ENCODE data around the gene ZMIZ2. TPM values are rescaled to one million over a fixed set of nuclear protein-coding genes. Genes with fewer than 3 reads are reported as not detected.
A peak's percentile ranks its signal among the peaks of the same experiment; 100 is the strongest.

Gene ZMIZ2
- total and polyA plus RNA-seq, 3 experiments from 2014 or later = 9.8 to 122 (median 119) TPM

- H3K27me3 ChIP-seq (ENCODE audit: insufficient read depth, low read length, poor library complexity, severe bottlenecking) = no peaks in the 10 kb centered on the region
- no peak overlapping the region for H3K4me3 Mint-ChIP-seq
- ChIA-PET POLR2A (no interaction called here), CTCF (no interaction called here)
- no peak overlapping the region for H3K27ac Mint-ChIP-seq
- H3K4me1 ChIP-seq (ENCODE audit: insufficient read depth, low read length) = no peaks in the 10 kb centered on the region
- no peaks in the 10 kb centered on the region for H3K9me3 ChIP-seq (ENCODE audit: low read length)
- no peaks in the 10 kb centered on the region for H3K4me1 Mint-ChIP-seq
- H3K36me3 ChIP-seq (ENCODE audit: insufficient read depth, low read length) = no peaks in the 10 kb centered on the region
- DNase-seq = no peak
- H3K9me3 Mint-ChIP-seq = peaks cover 0 to 13% (median 7%) of the 10 kb centered on the region in 5 donors
- H3K4me3 ChIP-seq (ENCODE audit: low read length) = no peak overlapping the region
- H3K36me3 Mint-ChIP-seq = peaks cover 0 to 7% (median 3%) of the 10 kb centered on the region in 3 donors
- H3K27ac ChIP-seq (ENCODE audit: low read depth, low read length) = no peak overlapping the region
- peaks cover 0 to 3% of the 10 kb centered on the region in 2 donors for H3K27me3 Mint-ChIP-seq
Measured at GRCh38 chr7:44787762-44788161, 39.1 kb downstream of the ZMIZ2 start.

- no peak overlapping the region for H3K27ac ChIP-seq (ENCODE audit: low read depth, low read length)
- H3K27me3 ChIP-seq (ENCODE audit: insufficient read depth, low read length, poor library complexity, severe bottlenecking) = no peaks in the 10 kb centered on the region
- Mint-ChIP-seq H3K4me1 (no peaks in the 10 kb centered on the region), H3K4me3 (no peak overlapping the region), H3K27me3 (no peaks in the 10 kb centered on the region), H3K36me3 (no peaks in the 10 kb centered on the region), H3K9me3 (no peaks in the 10 kb centered on the region), H3K27ac (peak overlapping the region in 1 of 8 donors; percentile 54)
- no peaks in the 10 kb centered on the region for H3K9me3 ChIP-seq (ENCODE audit: low read length)
- H3K4me1 ChIP-seq (ENCODE audit: insufficient read depth, low read length) = no peaks in the 10 kb centered on the region
- CTCF ChIA-PET = no interaction called here
- POLR2A ChIA-PET = no interaction called here
- H3K4me3 ChIP-seq (ENCODE audit: low read length) = no peak overlapping the region
- no peaks in the 10 kb centered on the region for H3K36me3 ChIP-seq (ENCODE audit: insufficient read depth, low read length)
- DNase-seq = no peak
Measured at GRCh38 chr7:44789990-44790389, 41.3 kb downstream of the ZMIZ2 start.

- no peak overlapping the region for H3K4me3 ChIP-seq (ENCODE audit: low read length)
- no peak overlapping the region for H3K27ac ChIP-seq (ENCODE audit: low read depth, low read length)
- Mint-ChIP-seq H3K27ac (peak overlapping the region in 5 of 8 donors; percentile 3 to 88 (median 35)), H3K9me3 (no peaks in the 10 kb centered on the region), H3K36me3 (peaks cover 0 to 4% (median 0%) of the 10 kb centered on the region in 3 donors), H3K4me3 (peak overlapping the region in 1 of 7 donors; percentile 76), H3K4me1 (peaks cover 1 to 9% (median 4%) of the 10 kb centered on the region in 3 donors), H3K27me3 (peaks cover 0 to 5% of the 10 kb centered on the region in 2 donors)
- no peaks in the 10 kb centered on the region for H3K27me3 ChIP-seq (ENCODE audit: insufficient read depth, low read length, poor library complexity, severe bottlenecking)
- POLR2A ChIA-PET = no interaction called here
- CTCF ChIA-PET = interaction anchor here (1.0 to 1.8 kb wide), 2 partner anchors 23 to 35 kb away, joined by 3 to 4 read pairs; no protein-coding TSS in a partner anchor
- no peaks in the 10 kb centered on the region for H3K9me3 ChIP-seq (ENCODE audit: low read length)
- no peak for DNase-seq
- H3K36me3 ChIP-seq (ENCODE audit: insufficient read depth, low read length) = no peaks in the 10 kb centered on the region
- H3K4me1 ChIP-seq (ENCODE audit: insufficient read depth, low read length) = no peaks in the 10 kb centered on the region
Measured at GRCh38 chr7:44791278-44792219, 42.9 kb downstream of the ZMIZ2 start.

- ChIA-PET POLR2A (interaction anchor here (0.6 kb wide), 1 partner anchor 12 kb away, joined by 3 read pairs; no protein-coding TSS in a partner anchor), CTCF (interaction anchor here (0.6 to 1.4 kb wide), 5 partner anchors 14 to 153 kb away, joined by 3 to 6 read pairs (median 3); partner anchors contain the start of gene H2AZ2)
- peak overlapping the region in 3 of 8 donors; percentile 35 to 81 (median 48) for H3K27ac Mint-ChIP-seq
- Histone ChIP-seq H3K36me3 (ENCODE audit: insufficient read depth, low read length) (peaks cover 5% of the 10 kb centered on the region), H3K27me3 (ENCODE audit: insufficient read depth, low read length, poor library complexity, severe bottlenecking) (no peaks in the 10 kb centered on the region), H3K4me1 (ENCODE audit: insufficient read depth, low read length) (peaks cover 7% of the 10 kb centered on the region), H3K27ac (ENCODE audit: low read depth, low read length) (no peak overlapping the region), H3K4me3 (ENCODE audit: low read length) (no peak overlapping the region), H3K9me3 (ENCODE audit: low read length) (no peaks in the 10 kb centered on the region)
- peaks cover 17 to 26% (median 21%) of the 10 kb centered on the region in 3 donors for H3K4me1 Mint-ChIP-seq
- peaks cover 0 to 21% (median 4%) of the 10 kb centered on the region in 3 donors for H3K36me3 Mint-ChIP-seq
- no peaks in the 10 kb centered on the region for H3K9me3 Mint-ChIP-seq
- H3K27me3 Mint-ChIP-seq = peaks cover 0 to 5% of the 10 kb centered on the region in 2 donors
- no peak for DNase-seq
- H3K4me3 Mint-ChIP-seq = peak overlapping the region in 6 of 7 donors; percentile 13 to 72 (median 36)
Measured at GRCh38 chr7:44793919-44794318, 45.3 kb downstream of the ZMIZ2 start.

- Histone ChIP-seq H3K27ac (ENCODE audit: low read depth, low read length) (no peak overlapping the region), H3K4me1 (ENCODE audit: insufficient read depth, low read length) (peaks cover 11% of the 10 kb centered on the region), H3K27me3 (ENCODE audit: insufficient read depth, low read length, poor library complexity, severe bottlenecking) (no peaks in the 10 kb centered on the region), H3K4me3 (ENCODE audit: low read length) (no peak overlapping the region), H3K36me3 (ENCODE audit: insufficient read depth, low read length) (peaks cover 7% of the 10 kb centered on the region), H3K9me3 (ENCODE audit: low read length) (no peaks in the 10 kb centered on the region)
- Mint-ChIP-seq H3K9me3 (no peaks in the 10 kb centered on the region), H3K27me3 (peaks cover 0 to 5% of the 10 kb centered on the region in 2 donors), H3K4me3 (peak overlapping the region in 5 of 7 donors; percentile 13 to 72 (median 40)), H3K36me3 (peaks cover 0 to 23% (median 4%) of the 10 kb centered on the region in 3 donors), H3K4me1 (peaks cover 18 to 28% (median 23%) of the 10 kb centered on the region in 3 donors), H3K27ac (peak overlapping the region in 3 of 8 donors; percentile 15 to 48 (median 35))
- ChIA-PET CTCF (interaction anchor here (0.6 to 1.4 kb wide), 4 partner anchors 44 to 153 kb away, joined by 3 to 6 read pairs (median 3); partner anchors contain the start of gene H2AZ2), POLR2A (no interaction called here)
- DNase-seq = no peak
Measured at GRCh38 chr7:44794331-44794730, 45.7 kb downstream of the ZMIZ2 start.

- Histone ChIP-seq H3K9me3 (ENCODE audit: low read length) (no peaks in the 10 kb centered on the region), H3K4me3 (ENCODE audit: low read length) (peak overlapping the region; percentile 72), H3K27me3 (ENCODE audit: insufficient read depth, low read length, poor library complexity, severe bottlenecking) (no peaks in the 10 kb centered on the region), H3K4me1 (ENCODE audit: insufficient read depth, low read length) (peaks cover 19% of the 10 kb centered on the region), H3K36me3 (ENCODE audit: insufficient read depth, low read length) (peaks cover 22% of the 10 kb centered on the region), H3K27ac (ENCODE audit: low read depth, low read length) (peak overlapping the region; percentile 98)
- ChIA-PET CTCF (no interaction called here), POLR2A (interaction anchor here (1.4 kb wide), 1 partner anchor 27 kb away, joined by 3 read pairs; no protein-coding TSS in a partner anchor)
- peaks cover 0 to 5% of the 10 kb centered on the region in 2 donors for H3K27me3 Mint-ChIP-seq
- no peaks in the 10 kb centered on the region for H3K9me3 Mint-ChIP-seq
- H3K4me1 Mint-ChIP-seq = peaks cover 26 to 42% (median 33%) of the 10 kb centered on the region in 3 donors
- peaks cover 5 to 40% (median 12%) of the 10 kb centered on the region in 3 donors for H3K36me3 Mint-ChIP-seq
- DNase-seq = no peak
- peak overlapping the region; percentile 90 to 99 (median 92) for H3K4me3 Mint-ChIP-seq
- H3K27ac Mint-ChIP-seq = peak overlapping the region; percentile 92 to 97 (median 94)
Measured at GRCh38 chr7:44796034-44796503, 47.4 kb downstream of the ZMIZ2 start.

- peak within 1 kb of the TSS; percentile 94 to 99 (median 98) for H3K27ac Mint-ChIP-seq
- Histone ChIP-seq H3K4me3 (ENCODE audit: low read length) (peak within 1 kb of the TSS; percentile 72), H3K9me3 (ENCODE audit: low read length) (no peaks in the 10 kb centered on the region), H3K27me3 (ENCODE audit: insufficient read depth, low read length, poor library complexity, severe bottlenecking) (no peaks in the 10 kb centered on the region), H3K4me1 (ENCODE audit: insufficient read depth, low read length) (peaks cover 19% of the 10 kb centered on the region), H3K36me3 (ENCODE audit: insufficient read depth, low read length) (peaks cover 25% of the 10 kb centered on the region), H3K27ac (ENCODE audit: low read depth, low read length) (peak within 1 kb of the TSS; percentile 98)
- H3K27me3 Mint-ChIP-seq = peaks cover 0 to 5% of the 10 kb centered on the region in 2 donors
- ChIA-PET CTCF (interaction anchor here (0.7 to 1.1 kb wide), 2 partner anchors 51 to 190 kb away, joined by 3 to 5 read pairs; partner anchors contain the start of genes H2AZ2 and OGDH), POLR2A (interaction anchor here (0.7 to 2.7 kb wide), 7 partner anchors 14 to 215 kb away, joined by 3 to 32 read pairs (median 3); partner anchors contain the start of genes H2AZ2, OGDH and TMED4)
- peak within 1 kb of the TSS; percentile 90 to 99 (median 92) for H3K4me3 Mint-ChIP-seq
- DNase-seq = peak; percentile 98 to 99 (median 98)
- H3K36me3 Mint-ChIP-seq = peaks cover 8 to 46% (median 17%) of the 10 kb centered on the region in 3 donors
- no peaks in the 10 kb centered on the region for H3K9me3 Mint-ChIP-seq
- H3K4me1 Mint-ChIP-seq = peaks cover 32 to 48% (median 39%) of the 10 kb centered on the region in 3 donors
Measured at GRCh38 chr7:44796504-44797328, 48.1 kb downstream of the ZMIZ2 start, which contains the start of gene PPIA. PPIA (plus strand) TSS chr7:44796681; CDS start chr7:44796725, 44 bp downstream.

Data from CD8-positive, alpha-beta memory T cell (primary cell).